ENCODE results near the gene METTL8. TPM values are rescaled to one million over a fixed set of nuclear protein-coding genes. Genes with fewer than 3 reads are reported as not detected.
A peak's percentile ranks its signal among the peaks of the same experiment; 100 is the strongest.

The METTL8 gene
- total RNA-seq, 1 experiment from 2014 or later = 27.7 TPM

DNA sequence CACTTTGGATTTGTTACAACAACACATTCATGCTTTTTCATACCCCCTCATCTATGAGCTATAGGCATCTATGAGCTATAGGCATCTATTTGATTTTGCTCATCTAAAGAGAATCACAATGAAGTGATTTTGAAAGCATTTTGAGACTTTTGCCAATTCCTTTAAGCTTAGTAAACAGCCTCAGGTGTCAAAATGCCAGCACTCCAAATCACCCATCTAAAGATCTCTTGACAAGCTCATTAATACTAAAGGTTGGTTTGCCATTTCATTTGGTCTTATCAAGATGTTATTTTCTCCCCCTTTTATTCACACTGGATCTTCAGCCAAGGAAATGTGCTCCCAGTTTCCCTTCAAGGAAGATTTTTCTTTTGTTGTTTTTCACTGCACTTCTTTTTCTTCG lies 162.4 kb downstream of the METTL8 start:
- Histone ChIP-seq H3K27me3 (ENCODE audit: control insufficient read depth, insufficient read depth, low read length) (no peaks in the 10 kb centered on the region), H3K27ac (ENCODE audit: low read length) (peak overlapping the region; percentile 73), H3K36me3 (ENCODE audit: control insufficient read depth, insufficient read depth, low read length) (no peaks in the 10 kb centered on the region), H3K4me1 (ENCODE audit: control insufficient read depth, insufficient read depth, low read length) (peaks cover 16% of the 10 kb centered on the region), H3K4me3 (ENCODE audit: low read depth in 2 of 2, low read length in 2 of 2) (no peak overlapping the region), H3K9me3 (ENCODE audit: control insufficient read depth, insufficient read depth, low read depth, low read length) (no peaks in the 10 kb centered on the region)
- ChIA-PET CTCF (interaction anchor here (0.5 to 0.6 kb wide), 2 partner anchors 21 to 68 kb away, joined by 4 to 12 read pairs; no protein-coding TSS in a partner anchor), POLR2A (interaction anchor here (0.9 kb wide), 1 partner anchor 9 kb away, joined by 6 read pairs; no protein-coding TSS in a partner anchor)
- in situ Hi-C loops (cut with HindIII; ENCODE audit: low pct_unique_long_range_greater_than_20kb, low sequenced_read_pairs) (no loop called here), intact Hi-C loops (cut with micrococcal nuclease; ENCODE audit: unreplicated experiment) (no loop called here)
- DNase-seq (ENCODE audit: low read depth, low spot score) (no peak), ATAC-seq (no peak)
- BruUV-seq (replicated peaks) = no TSS peak
- TF ChIP-seq TCF7L2 (IDR thresholded peaks at IDR 0.05; ENCODE audit: low read depth, low read length) (no peak), POLR2AphosphoS5 (IDR thresholded peaks at IDR 0.05; ENCODE audit: low read depth, low read length) (no peak), SIN3A (IDR thresholded peaks at IDR 0.05; ENCODE audit: borderline replicate concordance, insufficient read depth, low read depth, low read length) (no peak)
- TF ChIP-seq, protein P1, sequence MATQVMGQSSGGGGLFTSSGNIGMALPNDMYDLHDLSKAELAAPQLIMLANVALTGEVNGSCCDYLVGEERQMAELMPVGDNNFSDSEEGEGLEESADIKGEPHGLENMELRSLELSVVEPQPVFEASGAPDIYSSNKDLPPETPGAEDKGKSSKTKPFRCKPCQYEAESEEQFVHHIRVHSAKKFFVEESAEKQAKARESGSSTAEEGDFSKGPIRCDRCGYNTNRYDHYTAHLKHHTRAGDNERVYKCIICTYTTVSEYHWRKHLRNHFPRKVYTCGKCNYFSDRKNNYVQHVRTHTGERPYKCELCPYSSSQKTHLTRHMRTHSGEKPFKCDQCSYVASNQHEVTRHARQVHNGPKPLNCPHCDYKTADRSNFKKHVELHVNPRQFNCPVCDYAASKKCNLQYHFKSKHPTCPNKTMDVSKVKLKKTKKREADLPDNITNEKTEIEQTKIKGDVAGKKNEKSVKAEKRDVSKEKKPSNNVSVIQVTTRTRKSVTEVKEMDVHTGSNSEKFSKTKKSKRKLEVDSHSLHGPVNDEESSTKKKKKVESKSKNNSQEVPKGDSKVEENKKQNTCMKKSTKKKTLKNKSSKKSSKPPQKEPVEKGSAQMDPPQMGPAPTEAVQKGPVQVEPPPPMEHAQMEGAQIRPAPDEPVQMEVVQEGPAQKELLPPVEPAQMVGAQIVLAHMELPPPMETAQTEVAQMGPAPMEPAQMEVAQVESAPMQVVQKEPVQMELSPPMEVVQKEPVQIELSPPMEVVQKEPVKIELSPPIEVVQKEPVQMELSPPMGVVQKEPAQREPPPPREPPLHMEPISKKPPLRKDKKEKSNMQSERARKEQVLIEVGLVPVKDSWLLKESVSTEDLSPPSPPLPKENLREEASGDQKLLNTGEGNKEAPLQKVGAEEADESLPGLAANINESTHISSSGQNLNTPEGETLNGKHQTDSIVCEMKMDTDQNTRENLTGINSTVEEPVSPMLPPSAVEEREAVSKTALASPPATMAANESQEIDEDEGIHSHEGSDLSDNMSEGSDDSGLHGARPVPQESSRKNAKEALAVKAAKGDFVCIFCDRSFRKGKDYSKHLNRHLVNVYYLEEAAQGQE (IDR thresholded peaks at IDR 0.05; ENCODE audit: insufficient read depth in 1 of 2, low read depth in 2 of 2, low read length in 1 of 2) = no peak
- TF ChIP-seq, protein P2, sequence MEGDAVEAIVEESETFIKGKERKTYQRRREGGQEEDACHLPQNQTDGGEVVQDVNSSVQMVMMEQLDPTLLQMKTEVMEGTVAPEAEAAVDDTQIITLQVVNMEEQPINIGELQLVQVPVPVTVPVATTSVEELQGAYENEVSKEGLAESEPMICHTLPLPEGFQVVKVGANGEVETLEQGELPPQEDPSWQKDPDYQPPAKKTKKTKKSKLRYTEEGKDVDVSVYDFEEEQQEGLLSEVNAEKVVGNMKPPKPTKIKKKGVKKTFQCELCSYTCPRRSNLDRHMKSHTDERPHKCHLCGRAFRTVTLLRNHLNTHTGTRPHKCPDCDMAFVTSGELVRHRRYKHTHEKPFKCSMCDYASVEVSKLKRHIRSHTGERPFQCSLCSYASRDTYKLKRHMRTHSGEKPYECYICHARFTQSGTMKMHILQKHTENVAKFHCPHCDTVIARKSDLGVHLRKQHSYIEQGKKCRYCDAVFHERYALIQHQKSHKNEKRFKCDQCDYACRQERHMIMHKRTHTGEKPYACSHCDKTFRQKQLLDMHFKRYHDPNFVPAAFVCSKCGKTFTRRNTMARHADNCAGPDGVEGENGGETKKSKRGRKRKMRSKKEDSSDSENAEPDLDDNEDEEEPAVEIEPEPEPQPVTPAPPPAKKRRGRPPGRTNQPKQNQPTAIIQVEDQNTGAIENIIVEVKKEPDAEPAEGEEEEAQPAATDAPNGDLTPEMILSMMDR (IDR thresholded peaks at IDR 0.05) = no peak

DNA sequence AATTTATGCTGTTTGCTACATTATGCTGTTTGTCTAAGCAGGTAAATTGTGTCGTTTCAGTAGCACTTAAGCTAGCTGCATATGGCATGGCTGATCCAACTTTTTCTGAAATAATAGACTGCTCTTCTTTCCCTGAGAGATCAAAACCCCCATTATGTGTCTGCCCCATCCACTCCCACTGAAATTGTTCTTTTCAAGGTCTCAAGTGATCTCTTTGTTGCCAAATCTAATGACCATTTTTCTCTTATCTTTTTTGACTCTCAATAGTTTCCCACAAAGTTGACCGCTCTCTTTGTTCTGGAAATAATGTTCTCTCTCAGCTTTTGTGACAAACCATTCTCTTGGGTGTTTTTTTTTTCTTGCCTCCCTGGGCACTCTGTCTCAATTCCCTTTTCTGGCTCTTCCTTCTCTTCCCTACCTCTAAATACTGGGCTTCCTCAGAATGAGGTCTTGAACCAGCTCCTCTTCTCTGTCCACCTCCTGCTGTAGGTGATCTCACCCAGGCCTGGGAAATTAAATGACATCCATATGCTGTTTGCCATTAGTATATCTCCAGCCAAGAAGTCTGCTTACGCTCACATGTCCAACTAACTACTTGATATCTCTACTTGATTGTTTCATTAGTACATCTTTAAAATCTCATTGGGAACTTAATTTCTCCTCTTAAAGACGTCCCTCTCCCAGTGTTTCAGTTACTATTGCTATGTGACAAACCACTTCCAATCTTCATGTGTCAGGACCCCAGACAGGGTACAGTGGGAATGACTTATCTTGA lies 165.7 kb downstream of the METTL8 start:
- CTCF ChIA-PET = no interaction called here
- Histone ChIP-seq H3K4me1 (ENCODE audit: control insufficient read depth, insufficient read depth, low read length) (peaks cover 16% of the 10 kb centered on the region), H3K36me3 (ENCODE audit: control insufficient read depth, insufficient read depth, low read length) (no peaks in the 10 kb centered on the region), H3K4me3 (ENCODE audit: low read depth in 2 of 2, low read length in 2 of 2) (no peak overlapping the region), H3K27me3 (ENCODE audit: control insufficient read depth, insufficient read depth, low read length) (no peaks in the 10 kb centered on the region), H3K9me3 (ENCODE audit: control insufficient read depth, insufficient read depth, low read depth, low read length) (no peaks in the 10 kb centered on the region), H3K27ac (ENCODE audit: low read length) (no peak overlapping the region)
- POLR2A ChIA-PET = no interaction called here
- no TSS peak for BruUV-seq (replicated peaks)
- TF ChIP-seq, protein P2 (IDR thresholded peaks at IDR 0.05) = no peak
- TF ChIP-seq, protein P1 (IDR thresholded peaks at IDR 0.05; ENCODE audit: insufficient read depth in 1 of 2, low read depth in 2 of 2, low read length in 1 of 2) = no peak
- no peak for TF ChIP-seq POLR2AphosphoS5 (IDR thresholded peaks at IDR 0.05; ENCODE audit: low read depth, low read length)
- no peak for TF ChIP-seq TCF7L2 (IDR thresholded peaks at IDR 0.05; ENCODE audit: low read depth, low read length)
- no peak for TF ChIP-seq SIN3A (IDR thresholded peaks at IDR 0.05; ENCODE audit: borderline replicate concordance, insufficient read depth, low read depth, low read length)
- in situ Hi-C loops (cut with HindIII; ENCODE audit: low pct_unique_long_range_greater_than_20kb, low sequenced_read_pairs) = no loop called here
- intact Hi-C loops (cut with micrococcal nuclease; ENCODE audit: unreplicated experiment) = no loop called here
- DNase-seq (ENCODE audit: low read depth, low spot score) (no peak), ATAC-seq (no peak)
